K562 treated with DMSO at 1 percent for 12 hours (cell line): ENCODE data around the gene ADGRE2. TPM values are rescaled to one million over a fixed set of nuclear protein-coding genes. Genes with fewer than 3 reads are reported as not detected.

Source experiments
- total RNA-seq: library from RNA; unstranded; fragments of 300-600 nt; gene quantifications from 2 replicates; pipeline ENCODE4 v1.2.3, GENCODE V29; 2022; ENCODE audit not compliant: insufficient read depth

Gene ADGRE2
- 2.5 and 7.5 TPM in 2 replicates for total RNA-seq

GRCh38 chr19:14778110-14778845 is at the start of gene ADGRE2:
Gene ADGRE2, minus strand, starts transcription at chr19:14778560. Its CDS starts 1,804 bp downstream, at chr19:14776756.

DNA sequence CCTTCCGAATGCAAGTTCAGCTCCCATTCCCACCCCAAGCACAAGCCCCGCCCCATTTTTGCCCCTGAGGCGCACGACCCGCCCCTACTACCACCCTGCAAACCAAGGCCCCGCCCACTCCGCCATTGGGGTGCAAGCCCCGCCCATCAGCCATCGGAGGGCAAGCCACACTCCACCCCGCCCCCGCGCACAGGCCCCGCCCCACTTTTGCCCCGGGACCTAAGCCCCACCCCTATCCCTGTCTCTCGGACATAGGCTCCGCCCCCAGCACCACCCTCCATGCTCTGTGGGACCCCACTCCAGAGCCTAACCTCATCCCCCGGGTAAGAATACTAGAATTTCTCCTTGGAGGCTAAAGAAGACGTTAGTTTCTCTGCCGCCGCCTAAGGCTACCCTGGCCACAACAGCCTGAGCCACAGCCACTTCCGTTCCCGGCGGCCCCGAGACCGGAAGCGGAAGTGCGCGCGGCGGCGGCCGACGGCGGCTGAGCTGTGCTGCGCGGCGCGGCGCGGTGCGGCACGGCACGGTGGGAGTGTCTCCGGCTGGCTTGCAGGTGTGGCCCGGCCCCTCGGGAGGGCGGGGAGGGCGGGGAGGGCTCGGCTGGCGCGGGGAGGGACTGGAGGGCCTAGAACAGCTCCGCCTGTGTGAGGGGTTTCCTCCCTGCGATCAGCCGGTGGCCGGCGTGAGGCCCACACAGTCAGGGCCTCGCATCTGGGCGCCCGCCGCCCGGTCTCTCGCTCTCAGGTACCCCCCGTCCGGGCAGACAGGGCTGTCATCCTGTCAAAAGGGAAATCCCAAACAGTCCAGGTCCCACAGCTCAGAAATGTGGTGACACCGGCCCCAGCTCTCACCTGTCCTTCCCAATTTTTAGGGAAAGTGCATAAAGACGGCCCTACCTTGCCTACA is 88.5 kb downstream of the ADGRE2 start, which contains the start of gene ZNF333:
Gene ZNF333 (plus strand): TSS at position 451 of the 906 bp plus-strand sequence. CDS start 3,444 bp downstream, outside the sequence.

Other genes with a start within 250 kb of the ADGRE2 start
- 318 and 408 TPM in 2 replicates for gene TECR, start 249.0 kb downstream of the ADGRE2 start, total RNA-seq
- gene NDUFB7, start 206.5 kb downstream of the ADGRE2 start, total RNA-seq: 356 and 637 TPM in 2 replicates
- not detected in 2 replicates for gene CLEC17A, start 195.5 kb downstream of the ADGRE2 start, total RNA-seq
- not detected in 2 replicates for gene ADGRE3, start 103.7 kb downstream of the ADGRE2 start, total RNA-seq
- 2.6 and 11.4 TPM in 2 replicates for gene ZNF333, start 88.5 kb downstream of the ADGRE2 start, total RNA-seq
- not detected in 2 replicates for gene OR7A5, start 56.6 kb upstream of the ADGRE2 start, total RNA-seq
- not detected in 2 replicates for gene OR7C1, start 56.6 kb upstream of the ADGRE2 start, total RNA-seq
- not detected in 2 replicates for gene OR7A10, start 70.4 kb upstream of the ADGRE2 start, total RNA-seq
- not detected in 2 replicates for gene OR7A17, start 107.6 kb upstream of the ADGRE2 start, total RNA-seq
- not detected in 2 replicates for gene OR7C2, start 162.9 kb upstream of the ADGRE2 start, total RNA-seq
- not detected in 2 replicates for gene SLC1A6, start 201.3 kb upstream of the ADGRE2 start, total RNA-seq